ENCODE data around the gene KRTAP4-8.
"Not testable (repeated sequence)": the region's sequence is repeated elsewhere in the genome, so short reads cannot be mapped to it uniquely, and the experiment has no call there.

KRTAP4-8 gene

GRCh38 chr17:41108728-41109386 is 10.9 kb upstream of the KRTAP4-8 start:
- DNase-seq (ENCODE audit: low spot score): not testable (repeated sequence)

DNA sequence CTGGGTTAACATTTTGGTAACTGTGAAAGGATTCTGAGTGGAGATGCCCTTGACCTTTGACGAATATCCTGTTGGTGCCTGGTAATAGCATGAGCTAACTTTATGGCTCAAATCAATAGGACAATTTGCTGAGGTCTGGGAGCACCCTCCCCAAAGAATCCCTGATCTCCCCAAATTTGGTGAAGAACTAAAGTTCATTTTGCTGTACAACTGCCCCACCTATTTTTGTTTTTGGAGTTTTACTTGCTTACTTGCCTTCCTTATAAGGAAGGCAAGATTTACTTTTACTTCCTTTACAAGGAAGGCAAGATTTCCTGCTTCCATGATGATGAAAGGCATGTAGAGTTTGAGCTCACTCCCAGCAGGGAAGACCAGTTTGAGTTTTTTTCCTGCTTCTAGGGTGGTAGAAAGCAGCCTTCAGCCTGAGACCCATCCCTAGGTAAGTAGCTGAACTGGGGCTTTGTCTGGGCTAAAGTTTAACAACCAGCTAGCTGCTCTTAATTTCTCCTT is 10.1 kb upstream of the KRTAP4-8 start:
- no peak for DNase-seq (ENCODE audit: low spot score)

DNA sequence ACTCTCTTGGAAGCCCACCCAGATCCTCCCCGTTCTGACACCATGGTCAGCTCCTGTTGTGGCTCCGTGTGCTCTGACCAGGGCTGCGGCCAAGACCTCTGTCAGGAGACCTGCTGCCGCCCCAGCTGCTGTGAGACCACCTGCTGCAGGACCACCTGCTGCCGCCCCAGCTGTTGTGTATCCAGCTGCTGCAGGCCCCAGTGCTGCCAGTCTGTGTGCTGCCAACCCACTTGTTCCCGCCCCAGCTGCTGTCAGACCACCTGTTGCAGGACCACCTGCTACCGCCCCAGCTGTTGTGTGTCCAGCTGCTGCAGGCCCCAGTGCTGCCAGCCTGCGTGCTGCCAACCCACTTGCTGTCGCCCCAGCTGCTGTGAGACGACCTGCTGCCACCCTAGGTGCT is 7.4 kb upstream of the KRTAP4-8 start, which contains the start of gene KRTAP4-9:
KRTAP4-9 (plus strand) TSS at position 43 of the 400 bp plus-strand sequence; CDS start at position 43, 0 bp downstream.
- not testable (repeated sequence) for DNase-seq (ENCODE audit: low spot score)

DNA sequence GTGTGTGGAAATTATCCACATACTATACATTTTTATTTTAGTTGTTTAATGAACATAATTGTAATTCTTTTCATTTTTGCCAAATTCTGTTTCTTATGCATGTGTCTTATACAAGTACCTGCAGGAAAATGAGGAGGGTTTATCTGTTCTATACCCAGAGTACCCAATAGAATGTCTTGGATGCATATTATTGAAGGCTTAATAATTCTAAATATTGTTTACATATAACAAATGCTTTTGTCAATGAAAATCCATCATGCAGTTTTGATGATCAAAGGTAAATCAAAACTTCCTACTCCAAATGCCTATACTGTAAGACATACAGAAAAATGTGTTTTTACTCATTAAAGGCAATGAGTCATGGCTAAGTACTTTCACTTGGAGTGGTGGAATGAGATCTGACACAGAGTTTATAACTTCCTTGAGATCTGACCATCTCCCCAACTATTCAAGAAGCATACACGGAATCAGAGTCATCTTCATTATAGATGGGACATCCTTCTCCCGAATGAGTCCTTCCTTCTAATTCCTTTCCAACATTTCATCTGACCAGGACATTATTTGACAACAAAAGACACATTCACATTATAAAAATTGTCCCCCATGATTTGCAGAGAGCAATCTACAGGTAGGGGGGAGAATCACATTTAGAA is 6.6 kb upstream of the KRTAP4-8 start:
- DNase-seq (ENCODE audit: low spot score): not testable (repeated sequence)

DNA sequence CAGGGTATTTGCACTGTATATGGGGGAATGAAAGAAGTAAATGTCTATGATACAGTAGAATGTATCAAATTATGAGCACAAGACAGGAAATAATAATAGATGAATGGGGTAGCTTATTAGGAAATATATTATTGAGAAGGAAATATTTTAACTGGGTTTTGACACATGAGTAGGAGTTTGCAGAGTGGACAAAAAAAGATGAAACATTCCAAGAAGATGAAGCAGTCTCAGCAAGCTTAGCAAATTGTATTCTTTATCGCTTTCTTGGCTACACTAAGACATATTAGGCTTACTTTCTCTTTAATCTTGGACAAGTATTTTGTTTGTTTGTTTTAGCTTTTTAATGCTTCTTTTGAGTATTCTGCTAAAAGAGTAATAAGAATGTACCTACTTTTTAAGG is 6.0 kb upstream of the KRTAP4-8 start:
- DNase-seq (ENCODE audit: low spot score): no peak

DNA sequence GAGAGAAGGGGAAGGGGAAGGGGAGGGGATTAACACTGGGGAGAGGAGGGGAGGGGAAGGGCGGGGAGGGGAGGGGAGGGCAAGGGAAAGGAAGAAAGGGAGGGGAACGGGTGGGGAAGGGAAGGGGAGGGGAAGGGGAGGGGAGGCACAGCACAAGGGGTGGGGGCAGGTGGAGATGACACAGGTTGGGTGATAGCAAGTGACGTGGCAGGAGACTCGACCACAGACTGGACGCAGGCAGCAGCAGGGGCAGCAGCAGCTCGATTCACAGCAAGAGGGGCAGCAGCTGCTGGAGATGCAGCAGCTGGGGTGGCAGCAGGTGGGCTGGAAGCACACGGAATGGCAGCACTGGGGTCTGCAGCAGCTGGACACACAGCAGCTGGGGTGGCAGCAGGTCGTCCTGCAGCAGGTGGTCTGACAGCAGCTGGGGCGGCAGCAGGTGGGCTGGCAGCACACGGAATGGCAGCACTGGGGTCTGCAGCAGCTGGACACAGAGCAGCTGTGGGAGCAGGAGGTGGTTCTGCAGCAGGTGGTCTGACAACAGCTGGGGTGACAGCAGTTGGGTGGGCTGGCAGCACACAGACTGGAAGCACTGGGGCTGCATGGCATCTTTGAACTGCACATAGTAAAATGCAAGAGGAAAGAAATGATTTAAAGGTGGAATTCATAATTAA is 3.8 kb upstream of the KRTAP4-8 start, which contains the start of gene KRTAP4-16:
KRTAP4-16 (minus strand) TSS at position 624 of the 674 bp plus-strand sequence; CDS start at position 624, 0 bp downstream.
- DNase-seq (ENCODE audit: low spot score): no peak

DNA sequence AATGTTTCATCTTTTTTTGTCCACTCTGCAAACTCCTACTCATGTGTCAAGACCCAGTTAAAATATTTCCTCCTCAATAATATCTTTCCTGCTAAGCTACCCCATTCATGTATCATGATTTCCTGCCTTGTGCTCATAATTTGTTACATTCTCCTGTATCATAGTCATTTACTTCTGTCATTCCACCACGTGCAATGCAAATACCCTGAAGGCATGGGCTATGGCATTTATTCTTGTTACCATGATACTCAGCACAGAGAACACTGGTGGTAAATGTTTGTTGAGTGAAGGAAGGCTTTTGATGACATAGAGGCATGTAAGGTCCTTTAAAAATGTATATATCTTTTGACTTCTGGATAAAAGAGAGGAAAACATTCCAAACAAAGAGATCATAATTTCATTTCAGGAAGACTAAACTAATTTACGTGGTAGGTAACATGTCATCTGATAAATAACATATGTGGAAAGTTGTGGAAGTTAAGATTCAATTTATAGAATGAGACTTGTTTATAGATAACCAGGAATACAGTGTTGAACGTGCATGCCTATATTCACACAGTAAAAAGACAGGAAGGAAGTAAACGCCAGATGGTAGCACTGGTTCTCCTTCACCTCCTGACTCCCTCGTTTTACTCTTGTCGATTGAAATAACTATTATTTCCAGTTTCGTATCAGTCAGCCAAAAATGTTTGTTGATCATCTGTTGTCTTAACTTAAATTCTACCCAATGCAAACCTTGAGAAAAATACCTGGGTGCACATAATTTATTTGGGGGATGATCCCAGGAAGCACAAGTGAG is 1.9 kb upstream of the KRTAP4-8 start:
- DNase-seq (ENCODE audit: low spot score): not testable (repeated sequence)

- DNase-seq (ENCODE audit: low spot score): no peak
Measured at GRCh38 chr17:41098481-41098880, 539 bp upstream of the KRTAP4-8 start.

DNA sequence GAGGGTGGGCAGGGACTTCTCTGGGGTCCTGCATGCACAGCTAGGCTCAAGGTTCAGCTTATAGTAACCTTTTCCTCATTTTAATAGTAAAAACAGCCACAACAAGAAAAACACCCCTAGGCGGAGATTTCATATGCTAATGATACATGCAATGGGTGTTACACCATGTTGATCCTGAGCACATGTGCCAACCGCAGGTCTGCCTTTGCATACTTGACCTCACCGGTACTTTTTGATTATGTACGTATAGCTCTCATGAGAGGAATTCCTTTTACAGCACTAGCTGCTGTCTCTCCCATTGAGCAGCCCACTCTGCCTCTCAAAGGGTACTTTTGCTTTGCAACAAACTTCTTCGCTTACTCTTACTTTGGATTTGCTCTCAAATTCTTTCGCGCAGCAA is 1.9 kb downstream of the KRTAP4-8 start:
- DNase-seq (ENCODE audit: low spot score): no peak

DNA sequence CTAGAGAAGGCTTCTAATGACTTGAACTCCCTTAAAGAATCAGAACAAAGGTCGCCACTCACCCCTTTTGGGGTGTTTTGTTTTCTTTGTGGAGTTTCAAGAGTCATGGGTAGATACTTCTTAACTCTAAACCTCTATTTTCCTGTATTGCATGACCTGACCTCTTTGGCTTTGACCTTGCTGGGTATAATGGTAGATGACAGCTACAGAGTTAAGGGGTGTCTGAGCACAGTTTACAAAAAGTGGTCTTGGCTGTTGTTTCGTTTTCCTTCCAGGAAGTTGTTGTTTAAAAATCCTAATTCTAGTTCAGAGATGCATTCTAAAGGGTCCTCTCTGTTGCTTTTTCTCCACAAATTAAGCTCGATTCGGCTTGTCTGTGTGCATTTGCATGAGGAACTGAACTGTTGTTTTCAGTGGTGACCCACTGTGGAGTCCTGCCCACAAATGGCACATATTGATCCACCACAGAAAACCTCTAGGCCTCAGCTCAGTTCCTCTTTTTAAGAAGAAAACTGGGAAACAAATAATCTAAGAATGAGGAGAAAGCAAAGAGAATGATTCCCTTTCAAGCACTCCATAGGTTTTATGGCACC is 9.1 kb downstream of the KRTAP4-8 start:
- not testable (repeated sequence) for DNase-seq (ENCODE audit: low spot score)

- not testable (repeated sequence) for DNase-seq (ENCODE audit: low spot score)
Measured at GRCh38 chr17:41084100-41084856, 13.7 kb downstream of the KRTAP4-8 start, which contains the start of gene KRTAP4-7. KRTAP4-7 (plus strand) TSS chr17:41084150; CDS start chr17:41084207, 57 bp downstream.

DNA sequence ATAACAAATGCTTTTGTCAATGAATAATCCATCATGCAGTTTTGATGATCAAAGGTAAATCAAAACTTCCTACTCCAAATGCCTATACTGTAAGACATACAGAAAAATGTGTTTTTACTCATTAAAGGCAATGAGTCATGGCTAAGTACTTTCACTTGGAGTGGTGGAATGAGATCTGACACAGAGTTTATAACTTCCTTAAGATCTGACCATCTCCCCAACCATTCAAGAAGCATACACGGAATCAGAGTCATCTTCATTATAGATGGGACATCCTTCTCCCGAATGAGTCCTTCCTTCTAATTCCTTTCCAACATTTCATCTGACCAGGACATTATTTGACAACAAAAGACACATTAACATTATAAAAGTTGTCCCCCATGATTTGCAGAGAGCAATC is 14.5 kb downstream of the KRTAP4-8 start:
- not testable (repeated sequence) for DNase-seq (ENCODE audit: low spot score)

DNA sequence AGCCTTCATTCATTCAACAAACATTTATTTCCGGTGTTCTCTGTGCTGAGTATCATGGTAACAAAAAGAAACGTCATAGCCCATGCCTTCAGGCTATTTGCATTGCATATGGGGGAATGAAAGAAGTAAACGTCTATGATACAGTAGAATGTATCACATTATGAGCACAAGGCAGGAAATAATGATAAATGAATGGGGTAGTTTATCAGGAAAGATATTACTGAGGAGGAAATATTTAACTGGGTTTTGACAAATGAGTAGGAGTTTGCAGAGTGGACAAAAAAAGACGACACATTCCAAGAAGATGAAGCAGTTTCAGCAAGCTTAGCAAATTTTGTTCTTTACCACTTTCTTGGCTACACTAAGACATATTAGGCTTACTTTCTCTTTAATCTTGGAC is 15.3 kb downstream of the KRTAP4-8 start:
- no peak for DNase-seq (ENCODE audit: low spot score)

GRCh38 chr17:41076788-41077187 is 21.2 kb downstream of the KRTAP4-8 start:
- DNase-seq (ENCODE audit: low spot score): no peak

- DNase-seq (ENCODE audit: low spot score): no peak
Measured at GRCh38 chr17:41073676-41074075, 24.3 kb downstream of the KRTAP4-8 start.

DNA sequence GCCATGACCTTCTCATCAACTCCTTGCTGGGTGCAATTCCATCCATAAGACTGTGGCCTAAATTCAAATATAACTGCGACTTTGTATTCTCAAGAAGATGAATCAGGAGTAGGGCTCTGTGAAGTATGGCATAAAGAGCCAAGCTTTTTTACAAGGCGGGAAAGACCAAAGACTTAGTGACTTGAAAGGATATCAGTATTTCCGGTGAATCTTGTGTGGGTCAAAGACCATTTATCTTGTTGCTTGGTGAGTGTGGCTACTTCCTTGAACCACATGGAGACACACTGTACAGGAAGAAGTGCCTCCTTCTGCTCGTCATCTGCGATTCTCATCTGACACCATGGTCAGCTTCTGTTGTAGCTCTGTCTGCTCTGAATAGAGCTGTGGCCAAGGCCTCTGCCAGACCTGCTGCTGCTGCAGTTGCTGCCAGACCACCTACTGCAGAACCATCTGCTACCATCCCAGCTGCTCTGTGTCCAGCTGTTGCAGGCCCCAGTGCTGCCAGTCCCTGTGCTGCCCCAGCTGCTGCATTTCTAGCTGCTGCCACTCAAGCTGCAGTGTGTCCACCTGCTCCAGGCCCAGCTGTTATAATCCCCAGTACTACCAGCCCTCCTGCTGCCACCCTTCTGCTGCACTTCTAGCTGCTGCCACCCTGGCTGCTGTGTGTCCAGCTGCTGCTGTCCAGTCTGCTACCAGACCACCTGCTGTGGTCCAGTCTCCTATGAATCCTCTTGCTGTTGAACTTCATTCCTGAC is 26.2 kb downstream of the KRTAP4-8 start:
- no peak for DNase-seq (ENCODE audit: low spot score)

- no peak for DNase-seq (ENCODE audit: low spot score)
Measured at GRCh38 chr17:41069031-41069430, 28.9 kb downstream of the KRTAP4-8 start.

GRCh38 chr17:41067281-41067680 is 30.7 kb downstream of the KRTAP4-8 start:
- no peak for DNase-seq (ENCODE audit: low spot score)

DNA sequence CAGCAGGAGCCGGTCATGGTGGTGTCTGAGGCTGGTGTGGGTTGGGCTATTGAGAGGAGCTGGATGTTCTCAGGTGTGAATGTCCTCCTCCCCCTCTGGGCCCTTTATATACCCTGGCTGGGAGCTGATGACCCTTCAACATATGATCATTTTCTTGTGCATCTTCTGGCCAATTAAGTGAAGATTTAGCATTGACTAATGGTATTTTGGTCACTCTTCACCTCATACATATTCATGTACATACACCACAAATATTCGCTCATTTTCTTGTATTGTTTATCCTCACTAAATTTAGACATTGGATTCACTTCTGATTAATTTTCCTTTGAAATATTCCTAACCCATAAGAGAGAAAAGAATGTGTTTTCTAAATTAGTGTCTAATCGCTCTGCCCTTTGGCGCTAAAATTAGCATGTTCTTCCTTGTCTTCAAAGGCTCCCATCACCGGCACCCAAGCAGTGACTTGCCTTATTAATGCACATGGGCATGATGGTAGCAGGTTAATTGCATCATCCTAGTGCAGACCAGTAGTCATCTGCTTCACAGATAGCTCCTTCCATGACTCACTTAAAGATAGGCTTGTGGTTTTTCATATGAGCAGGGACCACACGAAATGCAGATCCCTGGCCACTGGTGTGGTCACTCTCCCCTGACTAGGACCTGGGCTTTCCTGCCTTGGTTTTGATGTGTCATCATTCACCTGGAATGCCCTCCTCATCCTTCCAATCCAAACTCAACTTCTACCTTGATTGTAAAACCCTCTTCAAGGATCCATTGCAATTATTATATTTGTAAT is 31.9 kb downstream of the KRTAP4-8 start, which contains the start of gene KRTAP2-4:
KRTAP2-4 (minus strand) TSS at position 51 of the 796 bp plus-strand sequence; CDS start at position 17, 34 bp downstream.
- DNase-seq (ENCODE audit: low spot score): no peak

All from NAMALWA (cell line).